Measurements from ENCODE around the gene SAMD1. TPM values are rescaled to one million over a fixed set of nuclear protein-coding genes. Genes with fewer than 3 reads are reported as not detected.

The SAMD1 gene
- total and polyA plus RNA-seq, 10 donors, result 19.6 to 36.8 (median 30.5) TPM

GRCh38 chr19:14078411-14078810, 12.1 kb downstream of the SAMD1 start:
- H3K4me3 ChIP-seq, result no peak overlapping the region
- peak overlapping the region in 4 of 8 donors; percentile 49 to 90 (median 56) for H3K27ac ChIP-seq
- no peak for DNase-seq
- intact Hi-C loops (cut with DNase I; ENCODE audit: low total_unique reads), result no loop called here
- no peaks in the 10 kb centered on the region for H3K9me3 ChIP-seq
- H3K27me3 ChIP-seq (replicated peaks in 1 of 7), result peaks cover 0 to 10% (median 0%) of the 10 kb centered on the region in 7 donors
- 34 to 57% (median 44%) methylated on average over 2 of the region's 2 CpGs for WGBS, 5 donors
- peaks cover 26 to 89% (median 55%) of the 10 kb centered on the region in 6 donors for H3K4me1 ChIP-seq
- TF ChIP-seq CTCF (IDR thresholded peaks at IDR 0.05 in 8 of 11, conservative IDR thresholded peaks at IDR 0.05 in 3 of 11) (no peak), POLR2AphosphoS5 (IDR thresholded peaks at IDR 0.05) (no peak), POLR2A (IDR thresholded peaks at IDR 0.05) (no peak)
- no peaks in the 10 kb centered on the region for H3K36me3 ChIP-seq

GRCh38 chr19:14073925-14074838, 16.4 kb downstream of the SAMD1 start:
- Histone ChIP-seq H3K4me1 (peaks cover 31 to 71% (median 50%) of the 10 kb centered on the region in 6 donors), H3K36me3 (no peaks in the 10 kb centered on the region), H3K4me3 (peak overlapping the region; percentile 54 to 75 (median 60)), H3K27ac (peak overlapping the region; percentile 49 to 92 (median 89)), H3K27me3 (replicated peaks in 1 of 7) (peaks cover 0 to 29% (median 0%) of the 10 kb centered on the region in 7 donors), H3K9me3 (no peaks in the 10 kb centered on the region)
- intact Hi-C loops (cut with DNase I; ENCODE audit: low total_unique reads), result loop anchor here (5.0 kb wide), 1 partner anchor 192 kb away; no protein-coding TSS in a partner anchor
- WGBS, 5 donors, result 1 to 3% (median 2%) methylated on average over 35 to 44 of the region's 44 CpGs
- TF ChIP-seq CTCF (IDR thresholded peaks at IDR 0.05 in 8 of 11, conservative IDR thresholded peaks at IDR 0.05 in 3 of 11) (no peak), POLR2AphosphoS5 (IDR thresholded peaks at IDR 0.05) (no peak), POLR2A (IDR thresholded peaks at IDR 0.05) (no peak)
- peak; percentile 84 for DNase-seq

GRCh38 chr19:14073261-14073924, 17.2 kb downstream of the SAMD1 start:
- Histone ChIP-seq H3K4me1 (peaks cover 31 to 63% (median 46%) of the 10 kb centered on the region in 6 donors), H3K9me3 (no peaks in the 10 kb centered on the region), H3K27me3 (replicated peaks in 1 of 7) (peaks cover 0 to 29% (median 0%) of the 10 kb centered on the region in 7 donors), H3K36me3 (no peaks in the 10 kb centered on the region), H3K27ac (peak overlapping the region; percentile 49 to 92 (median 89)), H3K4me3 (peak overlapping the region; percentile 54 to 75 (median 60))
- TF ChIP-seq POLR2A (IDR thresholded peaks at IDR 0.05), result no peak
- TF ChIP-seq CTCF (IDR thresholded peaks at IDR 0.05 in 8 of 11, conservative IDR thresholded peaks at IDR 0.05 in 3 of 11), result peak in 7 of 11 experiments; percentile 2 to 68 (median 34)
- peak; percentile 38 to 73 (median 64) for TF ChIP-seq POLR2AphosphoS5 (IDR thresholded peaks at IDR 0.05)
- intact Hi-C loops (cut with DNase I; ENCODE audit: low total_unique reads), result loop anchor here (5.0 kb wide), 1 partner anchor 191 kb away; no protein-coding TSS in a partner anchor
- peak; percentile 95 for DNase-seq
- 0 to 1% (median 0%) methylated on average over 27 to 106 of the region's 106 CpGs for WGBS, 5 donors
